Brain microvascular endothelial cell (primary cell): ENCODE results near the gene ATXN2.
A peak's percentile ranks its signal among the peaks of the same experiment; 100 is the strongest.

Experiments
- DNase-seq: peaks from one replicate; pipeline ENCODE4 v3.0.0-alpha.2; 2020
- H3K27ac ChIP-seq: fragments of 250-450 bp; sonication (Bioruptor Pico); 2 replicates; pipeline ENCODE4 v1.5.1; 2020; ENCODE audit warnings: mild to moderate bottlenecking, moderate library complexity
- H3K27me3 ChIP-seq: fragments of 250-450 bp; sonication (Bioruptor Pico); replicated peaks from 2 replicates; pipeline ENCODE4 v1.5.1; 2020; ENCODE audit warnings: mild to moderate bottlenecking
- H3K36me3 ChIP-seq: fragments of 250-450 bp; sonication (Bioruptor Pico); replicated peaks from 2 replicates; pipeline ENCODE4 v1.5.1; 2020; ENCODE audit warnings: mild to moderate bottlenecking
- H3K4me3 ChIP-seq: 2 replicates; pipeline ENCODE4 v1.5.1; 2011; ENCODE audit warnings: low read depth, mild to moderate bottlenecking, control low read depth, low read length, moderate library complexity
- CTCF ChIP-seq: IDR thresholded peaks from 2 replicates; pipeline ENCODE4 v1.5.1; 2011; ENCODE audit warnings: low read depth, mild to moderate bottlenecking, moderate library complexity, low read length, control low read depth, inconsistent platforms; ENCODE audit errors: missing control alignments
- in situ Hi-C: cut with HindIII; loops from 2 replicates; pipeline ENCODE4 v1.10.0; 2017; ENCODE audit warnings: low sequenced_read_pairs, low pct_ligation_motif_present

Gene ATXN2

GRCh38 chr12:111412007-111412829, 186.9 kb downstream of the ATXN2 start:
- TF ChIP-seq CTCF: no peak
- Histone ChIP-seq H3K27me3 (no peaks in the 10 kb centered on the region), H3K27ac (peak overlapping the region; percentile 83), H3K4me3 (no peak overlapping the region), H3K36me3 (peaks cover 16% of the 10 kb centered on the region)
- no peak for DNase-seq
- in situ Hi-C loops: no loop called here

DNA sequence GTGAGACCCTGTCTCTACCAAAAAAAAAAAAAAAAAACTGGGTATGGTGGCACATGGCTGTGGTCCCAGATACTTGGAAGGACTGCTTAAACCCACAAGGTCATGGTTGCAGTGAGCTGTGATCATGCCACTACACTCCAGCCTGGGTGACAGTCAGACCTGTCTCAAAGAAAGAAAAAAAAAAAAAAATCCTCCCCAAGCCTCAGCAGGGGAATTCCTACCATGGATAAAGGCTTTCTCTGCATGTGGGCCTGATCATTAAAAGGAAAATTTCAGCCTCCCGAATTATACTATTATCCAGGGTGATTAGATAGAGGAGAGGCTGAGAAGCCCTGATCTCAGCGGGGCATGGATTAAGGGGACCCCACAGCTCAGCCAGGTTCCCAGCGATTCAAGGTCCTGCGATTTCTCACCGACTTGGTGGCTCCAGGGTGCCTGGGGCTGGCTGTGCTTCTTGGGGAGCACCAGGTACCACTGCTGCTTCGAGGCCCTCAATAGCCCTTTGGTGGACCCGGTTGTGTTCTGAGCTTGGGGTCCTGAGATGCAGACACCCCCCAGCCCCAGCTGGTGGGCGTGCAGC, 187.8 kb downstream of the ATXN2 start:
- DNase-seq: no peak
- peaks cover 10% of the 10 kb centered on the region for H3K36me3 ChIP-seq
- no peak overlapping the region for H3K4me3 ChIP-seq
- in situ Hi-C loops: no loop called here
- no peaks in the 10 kb centered on the region for H3K27me3 ChIP-seq
- TF ChIP-seq CTCF: no peak
- peak overlapping the region; percentile 83 for H3K27ac ChIP-seq

GRCh38 chr12:111410431-111411184, 188.5 kb downstream of the ATXN2 start:
- in situ Hi-C loops: no loop called here
- H3K27me3 ChIP-seq: no peaks in the 10 kb centered on the region
- TF ChIP-seq CTCF: no peak
- peak overlapping the region; percentile 32 for H3K4me3 ChIP-seq
- peaks cover 7% of the 10 kb centered on the region for H3K36me3 ChIP-seq
- H3K27ac ChIP-seq: peak overlapping the region; percentile 83
- DNase-seq: no peak

- TF ChIP-seq CTCF: no peak
- peak; percentile 68 for DNase-seq
- Histone ChIP-seq H3K4me3 (peak overlapping the region; percentile 91), H3K36me3 (peaks cover 7% of the 10 kb centered on the region), H3K27me3 (no peaks in the 10 kb centered on the region), H3K27ac (peak overlapping the region; percentile 83)
- in situ Hi-C loops: no loop called here
Measured at GRCh38 chr12:111409780-111410430, 189.2 kb downstream of the ATXN2 start.

DNA sequence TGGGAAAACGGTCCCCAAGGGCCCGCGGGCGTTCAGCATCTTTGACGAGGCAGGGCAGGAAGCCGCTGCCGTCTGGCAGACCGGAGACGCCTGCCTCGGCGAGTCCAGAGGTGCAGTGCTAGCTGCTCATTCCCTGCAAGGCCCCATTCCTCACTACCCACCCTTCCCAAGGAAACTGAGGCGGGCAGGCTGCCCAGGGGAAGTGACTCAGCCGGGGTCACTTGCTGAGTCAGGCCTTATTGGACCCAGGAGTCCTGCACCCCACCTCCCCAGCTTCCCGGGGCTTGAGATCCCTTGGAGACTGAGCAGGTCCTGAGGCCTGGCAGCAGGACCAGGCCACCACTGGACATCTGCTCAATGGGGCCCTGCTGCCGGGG, 189.7 kb downstream of the ATXN2 start:
- in situ Hi-C loops: no loop called here
- H3K36me3 ChIP-seq: peaks cover 7% of the 10 kb centered on the region
- no peak for DNase-seq
- no peak for TF ChIP-seq CTCF
- peak overlapping the region; percentile 91 for H3K4me3 ChIP-seq
- H3K27ac ChIP-seq: peak overlapping the region; percentile 83
- H3K27me3 ChIP-seq: no peaks in the 10 kb centered on the region
